ENCODE measurements around the gene IGFBP4. TPM values are rescaled to one million over a fixed set of nuclear protein-coding genes. Genes with fewer than 3 reads are reported as not detected.
A peak's percentile ranks its signal among the peaks of the same experiment; 100 is the strongest.

IGFBP4 gene
- total and polyA plus RNA-seq, 2 of the 13 experiments (the other 11 are each of a cell fraction or from before 2014, with no cell fraction given), result 4.1 to 49.0 TPM

GRCh38 chr17:40496634-40497420 is 53.6 kb downstream of the IGFBP4 start:
- in situ Hi-C loops (cut with HindIII; ENCODE audit: extremely low pct_ligation_motif_present, low pct_unique_long_range_greater_than_20kb), result no loop called here
- H3K4me3 ChIP-seq (replicated peaks in 1 of 3; ENCODE audit: insufficient read depth in 1 of 3, low read depth in 2 of 3, low read length in 3 of 3), result no peak overlapping the region
- DNase-seq (ENCODE audit: low spot score), result no peak

DNA sequence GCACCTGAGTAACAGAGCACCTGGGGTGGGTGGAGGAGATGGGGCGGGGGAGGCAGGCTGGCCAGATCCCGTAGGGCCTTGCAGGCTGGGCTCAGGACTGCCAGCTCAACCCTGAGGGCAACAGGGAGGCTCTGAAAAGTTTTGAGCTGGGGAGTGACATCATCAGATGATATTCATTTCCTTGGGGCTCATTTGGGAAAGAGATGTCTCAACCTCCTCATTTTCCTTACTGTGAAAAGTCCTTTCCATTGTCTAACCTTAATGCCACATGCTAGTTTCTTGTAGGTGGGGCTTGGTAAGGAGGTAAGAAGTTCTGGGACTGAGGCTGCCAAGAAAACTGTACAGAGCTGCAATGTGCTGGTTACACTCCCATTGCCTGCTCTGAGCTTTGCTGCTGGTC is 54.4 kb downstream of the IGFBP4 start:
- no peak overlapping the region for H3K4me3 ChIP-seq (replicated peaks in 1 of 3; ENCODE audit: insufficient read depth in 1 of 3, low read depth in 2 of 3, low read length in 3 of 3)
- FAIRE-seq, result no peak
- POLR2A ChIA-PET, result no interaction called here

More at GRCh38 chr17:40496634-40497420, 53.6 kb downstream of the IGFBP4 start:
- intact Hi-C loops (cut with micrococcal nuclease; ENCODE audit: unreplicated experiment), result no loop called here
- ChIA-PET POLR2A (no interaction called here), CTCF (ENCODE audit: low intra/inter-chr PET ratio, low total read pairs) (no interaction called here)
- no TSS peak for BruUV-seq (replicated peaks)
- Histone ChIP-seq H3K4me2 (ENCODE audit: low read depth, low read length) (no peak overlapping the region), H3K9me3 (ENCODE audit: low read length) (no peaks in the 10 kb centered on the region), H4K20me1 (ENCODE audit: insufficient read depth, low read length) (no peaks in the 10 kb centered on the region), H3K9ac (ENCODE audit: insufficient read depth, low read depth, low read length) (no peak overlapping the region), H3K36me3 (replicated peaks in 1 of 2; ENCODE audit: control insufficient read depth in 1 of 2, insufficient read depth in 2 of 2, low read length in 2 of 2) (no peaks in the 10 kb centered on the region), H2AFZ (ENCODE audit: low read length) (no peak overlapping the region), H3K27me3 (ENCODE audit: control insufficient read depth in 1 of 2, insufficient read depth in 2 of 2, low read length in 2 of 2) (peaks cover 0 to 9% of the 10 kb centered on the region in 2 experiments; a peak in 3 of 5 replicates), H3K4me1 (ENCODE audit: insufficient read depth, low read length) (peaks cover 49% of the 10 kb centered on the region), H3K79me2 (ENCODE audit: insufficient read depth, low read length) (no peaks in the 10 kb centered on the region), H3K27ac (ENCODE audit: extremely low read length, insufficient read depth, low read length) (no peak overlapping the region)
- TF ChIP-seq RARG (CRISPR knock-in tag; IDR thresholded peaks at IDR 0.05; ENCODE audit: low read depth) (no peak), TOPORS (CRISPR knock-in tag; IDR thresholded peaks at IDR 0.05) (no peak), ZNF629 (CRISPR knock-in tag; conservative IDR thresholded peaks at IDR 0.05) (peak; percentile 55; the same call in 1 of the 2 replicates)
- ATAC-seq (no peak), FAIRE-seq (peak; percentile 30)
- WGBS (ENCODE audit: low lambda C conversion rate), result 71% methylated on average over 8 of the region's 9 CpGs

More for the DNA sequence above, 54.4 kb downstream of the IGFBP4 start:
- no peak overlapping the region for H3K27ac ChIP-seq (ENCODE audit: extremely low read length, insufficient read depth, low read length)
- intact Hi-C loops (cut with micrococcal nuclease; ENCODE audit: unreplicated experiment), result no loop called here
- H3K79me2 ChIP-seq (ENCODE audit: insufficient read depth, low read length), result no peaks in the 10 kb centered on the region
- WGBS (ENCODE audit: low lambda C conversion rate), result 75% methylated on average over 2 of the region's 2 CpGs
- H3K36me3 ChIP-seq (replicated peaks in 1 of 2; ENCODE audit: control insufficient read depth in 1 of 2, insufficient read depth in 2 of 2, low read length in 2 of 2), result no peaks in the 10 kb centered on the region
- CTCF ChIA-PET (ENCODE audit: low intra/inter-chr PET ratio, low total read pairs), result no interaction called here
- peaks cover 49% of the 10 kb centered on the region for H3K4me1 ChIP-seq (ENCODE audit: insufficient read depth, low read length)
- no peak overlapping the region for H2AFZ ChIP-seq (ENCODE audit: low read length)
- TF ChIP-seq HOXA7 (CRISPR knock-in tag; IDR thresholded peaks at IDR 0.05) (no peak), ATF7 (IDR thresholded peaks at IDR 0.05) (peak; percentile 13; the same call in 1 of the 2 replicates), ATF7 (CRISPR knock-in tag; IDR thresholded peaks at IDR 0.05) (no peak)
- H3K9me3 ChIP-seq (ENCODE audit: low read length), result no peaks in the 10 kb centered on the region
- BruUV-seq (replicated peaks), result no TSS peak
- H4K20me1 ChIP-seq (ENCODE audit: insufficient read depth, low read length), result no peaks in the 10 kb centered on the region
- DNase-seq (ENCODE audit: low spot score), result no peak
- H3K9ac ChIP-seq (ENCODE audit: insufficient read depth, low read depth, low read length), result no peak overlapping the region
- no peak for ATAC-seq
- in situ Hi-C loops (cut with HindIII; ENCODE audit: extremely low pct_ligation_motif_present, low pct_unique_long_range_greater_than_20kb), result no loop called here
- no peak overlapping the region for H3K4me2 ChIP-seq (ENCODE audit: low read depth, low read length)
- peaks cover 0 to 12% of the 10 kb centered on the region in 2 experiments; a peak in 3 of 5 replicates for H3K27me3 ChIP-seq (ENCODE audit: control insufficient read depth in 1 of 2, insufficient read depth in 2 of 2, low read length in 2 of 2)

All from HepG2 (cell line).